Activated CD4-positive, alpha-beta T cell treated with anti-CD3 and anti-CD28 coated beads, Interleukin-2, amount 50 U/mL, for 1 hour (primary cell): ENCODE data around the gene CASKIN2.

Experiments used
- DNase-seq: peaks from one replicate; pipeline ENCODE4 v3.0.0-alpha.2; 2020

CASKIN2 gene, protein sequence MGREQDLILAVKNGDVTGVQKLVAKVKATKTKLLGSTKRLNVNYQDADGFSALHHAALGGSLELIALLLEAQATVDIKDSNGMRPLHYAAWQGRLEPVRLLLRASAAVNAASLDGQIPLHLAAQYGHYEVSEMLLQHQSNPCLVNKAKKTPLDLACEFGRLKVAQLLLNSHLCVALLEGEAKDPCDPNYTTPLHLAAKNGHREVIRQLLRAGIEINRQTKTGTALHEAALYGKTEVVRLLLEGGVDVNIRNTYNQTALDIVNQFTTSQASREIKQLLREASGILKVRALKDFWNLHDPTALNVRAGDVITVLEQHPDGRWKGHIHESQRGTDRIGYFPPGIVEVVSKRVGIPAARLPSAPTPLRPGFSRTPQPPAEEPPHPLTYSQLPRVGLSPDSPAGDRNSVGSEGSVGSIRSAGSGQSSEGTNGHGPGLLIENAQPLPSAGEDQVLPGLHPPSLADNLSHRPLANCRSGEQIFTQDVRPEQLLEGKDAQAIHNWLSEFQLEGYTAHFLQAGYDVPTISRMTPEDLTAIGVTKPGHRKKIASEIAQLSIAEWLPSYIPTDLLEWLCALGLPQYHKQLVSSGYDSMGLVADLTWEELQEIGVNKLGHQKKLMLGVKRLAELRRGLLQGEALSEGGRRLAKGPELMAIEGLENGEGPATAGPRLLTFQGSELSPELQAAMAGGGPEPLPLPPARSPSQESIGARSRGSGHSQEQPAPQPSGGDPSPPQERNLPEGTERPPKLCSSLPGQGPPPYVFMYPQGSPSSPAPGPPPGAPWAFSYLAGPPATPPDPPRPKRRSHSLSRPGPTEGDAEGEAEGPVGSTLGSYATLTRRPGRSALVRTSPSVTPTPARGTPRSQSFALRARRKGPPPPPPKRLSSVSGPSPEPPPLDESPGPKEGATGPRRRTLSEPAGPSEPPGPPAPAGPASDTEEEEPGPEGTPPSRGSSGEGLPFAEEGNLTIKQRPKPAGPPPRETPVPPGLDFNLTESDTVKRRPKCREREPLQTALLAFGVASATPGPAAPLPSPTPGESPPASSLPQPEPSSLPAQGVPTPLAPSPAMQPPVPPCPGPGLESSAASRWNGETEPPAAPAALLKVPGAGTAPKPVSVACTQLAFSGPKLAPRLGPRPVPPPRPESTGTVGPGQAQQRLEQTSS (N-terminal part only)

DNA sequence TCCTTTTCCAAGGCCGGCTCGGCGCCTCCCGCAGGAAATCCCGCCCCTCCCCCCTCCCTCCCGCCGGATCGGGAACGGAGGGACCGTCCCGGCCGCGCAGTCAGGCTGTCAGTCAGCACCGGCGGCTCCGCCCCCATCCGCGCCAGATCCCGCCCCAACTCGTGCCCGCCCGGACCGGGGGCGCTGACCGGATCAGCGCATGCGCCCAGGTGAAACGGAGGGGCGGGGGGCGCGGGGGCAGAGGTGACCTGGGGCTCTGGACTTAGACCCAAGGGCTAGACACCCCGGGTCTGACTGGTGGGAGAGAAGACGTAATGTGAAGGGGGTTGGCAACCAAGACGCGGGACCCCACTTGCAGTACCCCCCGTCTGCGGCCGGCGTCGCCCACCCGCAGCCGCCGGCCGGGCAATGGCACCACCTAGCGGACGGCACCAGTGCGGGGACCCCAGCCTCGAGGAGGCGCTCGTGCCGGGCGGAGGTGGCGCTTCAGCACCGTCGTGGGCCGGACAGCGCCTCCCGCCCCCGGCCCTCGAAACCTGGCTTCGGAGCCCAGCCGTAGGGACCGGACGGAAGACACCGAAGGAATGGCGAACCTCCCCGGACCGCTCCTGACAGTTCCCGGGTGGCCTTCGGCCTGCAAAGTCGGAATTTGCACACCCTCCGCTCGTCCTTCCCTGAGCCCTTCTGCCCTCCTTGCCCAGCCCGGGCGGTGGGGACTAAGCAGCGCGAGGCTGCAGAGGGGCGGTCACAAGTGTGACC lies at the start of gene CASKIN2:
Gene CASKIN2, minus strand, starts transcription at position 42 of the 759 bp plus-strand sequence. CDS start 1,733 bp downstream, outside the sequence.
- peak; percentile 68 for DNase-seq

DNA sequence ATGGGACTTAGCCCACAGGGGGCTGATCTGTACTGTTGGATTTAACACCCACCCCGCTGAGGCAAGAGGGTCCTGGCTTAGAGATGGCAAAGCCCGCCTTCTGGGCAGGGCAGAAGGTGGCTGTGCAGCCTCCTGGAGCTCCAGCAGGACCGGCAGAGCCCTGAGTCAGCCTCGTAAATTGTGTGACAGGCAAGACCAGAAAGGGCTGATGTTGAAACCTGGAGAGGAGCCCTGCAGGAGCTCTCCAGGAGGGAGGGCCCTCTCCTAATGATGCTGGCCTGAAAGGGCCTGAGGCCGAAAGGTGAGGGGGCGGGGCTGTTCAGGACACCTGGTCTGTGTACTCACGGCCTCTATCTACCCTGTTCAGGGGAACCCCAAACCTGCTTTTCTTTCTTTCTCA lies 49.7 kb upstream of the CASKIN2 start:
- DNase-seq, result no peak

- DNase-seq, result no peak
These were observed 48.9 kb upstream of the CASKIN2 start for GRCh38 chr17:75564195-75564594.

GRCh38 chr17:75563063-75563758 lies 47.9 kb upstream of the CASKIN2 start:
- DNase-seq, result no peak

DNA sequence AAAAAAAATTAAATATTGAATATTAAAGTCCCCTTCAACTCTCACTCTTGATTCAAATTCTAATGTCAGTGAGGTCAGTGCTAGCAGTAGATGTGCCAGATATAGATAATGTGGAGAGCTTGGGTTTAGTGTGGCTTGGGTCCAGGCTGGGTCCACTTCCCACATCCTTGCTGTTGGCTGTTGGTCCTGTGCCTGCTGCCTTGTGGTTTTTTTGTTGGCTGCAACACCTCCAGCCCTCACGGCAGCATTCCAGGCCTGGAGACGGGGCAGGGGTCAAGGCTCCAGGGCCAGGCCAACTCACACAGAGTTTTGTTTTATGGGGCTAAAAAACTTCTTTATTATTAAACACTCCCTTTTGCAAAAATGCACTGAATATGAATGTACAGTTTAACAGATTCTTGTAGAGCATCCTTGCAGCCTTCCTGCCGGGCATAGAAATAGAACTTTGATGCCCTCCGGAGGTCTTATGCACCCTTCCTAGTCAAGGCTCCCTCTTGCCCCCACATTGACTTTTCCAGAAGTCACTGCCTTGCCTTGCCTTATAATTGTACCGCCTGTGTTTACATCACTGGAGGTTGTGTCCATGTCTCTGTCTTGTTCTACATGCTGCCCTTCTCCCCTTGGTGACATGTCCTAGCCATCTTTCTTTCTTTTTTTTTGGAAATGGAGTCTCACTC lies 46.7 kb upstream of the CASKIN2 start:
- no peak for DNase-seq

DNA sequence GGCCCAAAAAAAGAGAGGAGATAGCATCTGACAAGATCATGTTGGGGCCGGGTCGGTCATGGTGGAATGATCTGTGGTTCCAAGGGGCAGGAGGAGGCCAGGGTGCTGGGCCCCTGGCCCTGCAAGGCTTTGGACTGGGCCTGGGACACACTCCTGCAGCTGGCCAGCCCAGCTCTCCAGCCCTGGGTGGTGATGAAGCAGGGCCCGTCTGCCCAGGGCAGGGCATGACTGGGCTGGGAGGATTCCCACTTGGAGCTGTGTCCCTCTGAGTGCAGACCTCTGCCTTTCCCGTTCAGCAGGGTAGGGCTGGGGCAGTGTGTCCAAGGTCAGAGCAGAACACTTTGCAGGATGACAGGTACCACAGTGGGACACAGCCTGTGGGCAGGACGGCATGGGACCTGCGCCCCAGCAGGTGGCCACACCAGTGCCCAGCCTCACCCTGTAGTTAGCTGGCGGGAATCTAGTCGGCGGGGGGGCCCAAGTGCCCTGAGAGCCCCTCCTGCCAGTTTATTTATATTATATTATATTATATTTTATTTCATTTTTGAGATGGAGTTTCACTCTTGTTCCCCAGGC lies 44.7 kb upstream of the CASKIN2 start:
- DNase-seq, result no peak

DNA sequence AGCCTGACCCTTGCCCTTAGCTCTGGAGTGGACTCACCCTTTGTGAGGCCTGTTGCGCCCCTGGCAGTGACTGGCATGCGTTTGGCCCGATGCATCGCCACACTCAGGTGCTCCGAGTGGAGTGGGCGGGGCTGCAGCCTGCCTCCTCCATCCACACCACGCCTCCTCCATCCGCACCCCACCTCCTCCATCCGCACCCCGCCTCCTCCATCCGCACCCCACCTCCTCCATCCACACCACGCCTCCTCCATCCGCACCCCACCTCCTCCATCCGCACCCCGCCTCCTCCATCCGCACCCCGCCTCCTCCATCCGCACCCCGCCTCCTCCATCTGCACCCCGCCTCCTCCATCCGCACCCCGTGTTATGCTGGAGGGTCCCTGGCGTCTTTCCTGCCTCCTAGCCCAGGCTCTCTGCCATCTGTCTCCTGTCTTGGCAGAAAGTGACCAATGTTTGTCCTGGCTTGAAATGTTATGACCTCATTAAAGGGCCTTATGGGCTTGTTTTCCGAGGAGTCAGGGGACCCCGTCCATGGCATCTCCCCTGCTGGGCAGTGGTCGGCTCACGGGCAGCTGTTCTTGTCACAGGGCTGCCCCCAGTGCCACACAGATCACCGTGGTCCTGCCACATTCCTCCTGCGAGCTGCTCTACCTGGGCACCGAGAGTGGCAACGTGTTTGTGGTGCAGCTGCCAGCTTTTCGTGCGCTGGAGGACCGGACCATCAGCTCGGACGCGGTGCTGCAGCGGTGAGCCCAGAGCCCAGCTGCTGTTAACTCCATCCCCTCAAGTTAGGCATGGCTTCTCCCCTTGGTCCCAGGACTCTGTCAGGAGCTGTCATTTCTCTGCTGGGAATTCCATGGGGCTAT lies 43.6 kb upstream of the CASKIN2 start:
- DNase-seq, result no peak

- no peak for DNase-seq
These were observed 42.7 kb upstream of the CASKIN2 start for GRCh38 chr17:75557852-75558665.

DNA sequence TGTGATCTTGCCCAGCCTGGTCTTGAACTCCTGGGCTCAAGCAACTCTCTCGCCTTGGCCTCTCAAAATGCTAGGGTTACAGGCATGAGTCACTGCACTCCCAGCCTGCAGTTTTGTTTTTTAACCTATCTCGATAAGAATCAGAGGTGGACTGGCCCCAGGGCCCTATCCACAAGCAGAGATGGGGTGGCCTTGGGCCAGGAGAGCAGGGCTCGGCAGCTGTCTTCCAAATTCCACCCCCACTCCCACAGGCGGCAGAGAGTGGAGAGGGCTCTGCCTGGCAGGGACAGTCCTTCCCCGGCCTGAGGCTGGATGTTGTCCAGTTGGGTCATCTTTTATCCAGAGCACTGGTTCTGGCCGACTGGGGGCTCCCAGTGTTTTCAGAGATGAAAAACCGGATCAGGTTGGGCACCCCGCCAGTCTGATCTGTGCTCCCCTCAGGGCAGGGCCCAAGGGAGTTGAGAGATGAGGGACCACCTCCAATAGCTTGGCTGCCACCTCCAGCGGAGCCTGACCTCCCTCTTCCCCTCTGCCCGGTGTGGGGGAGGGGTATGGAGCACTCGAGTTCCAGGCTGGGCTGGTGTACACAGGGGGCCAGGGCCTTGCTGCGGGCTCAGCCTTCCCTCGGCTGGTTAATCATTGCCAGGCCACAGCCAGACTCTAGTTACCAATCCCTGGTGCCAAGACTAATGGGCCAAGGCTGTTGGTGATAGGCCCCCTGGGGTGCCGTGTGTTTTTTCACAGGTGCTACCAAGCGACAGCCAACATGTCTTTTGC lies 41.9 kb upstream of the CASKIN2 start:
- no peak for DNase-seq

DNA sequence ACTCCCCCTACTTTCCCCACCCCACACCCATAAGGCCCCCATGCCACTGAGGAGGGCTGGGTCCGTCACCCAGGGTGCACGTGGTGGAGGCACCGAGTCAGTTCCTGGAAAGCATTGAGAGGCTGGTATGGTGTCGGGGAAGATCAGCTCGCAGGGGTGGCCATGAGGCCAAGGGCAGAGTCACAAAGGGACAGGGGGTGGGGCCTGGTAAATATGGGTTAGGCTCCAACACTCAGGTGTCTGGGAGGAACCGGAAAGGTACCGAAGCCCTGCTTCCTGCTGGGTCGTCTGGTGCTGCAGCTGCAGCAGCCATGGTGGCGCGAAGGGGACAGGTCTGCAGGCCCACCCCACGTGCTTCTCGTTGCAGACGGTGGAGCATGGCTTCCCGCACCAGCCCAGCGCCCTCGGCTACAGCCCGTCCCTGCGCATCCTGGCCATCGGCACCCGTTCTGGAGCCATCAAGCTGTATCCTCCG lies 40.4 kb upstream of the CASKIN2 start:
- DNase-seq, result no peak

GRCh38 chr17:75553295-75554110 lies 38.2 kb upstream of the CASKIN2 start:
- DNase-seq, result no peak

DNA sequence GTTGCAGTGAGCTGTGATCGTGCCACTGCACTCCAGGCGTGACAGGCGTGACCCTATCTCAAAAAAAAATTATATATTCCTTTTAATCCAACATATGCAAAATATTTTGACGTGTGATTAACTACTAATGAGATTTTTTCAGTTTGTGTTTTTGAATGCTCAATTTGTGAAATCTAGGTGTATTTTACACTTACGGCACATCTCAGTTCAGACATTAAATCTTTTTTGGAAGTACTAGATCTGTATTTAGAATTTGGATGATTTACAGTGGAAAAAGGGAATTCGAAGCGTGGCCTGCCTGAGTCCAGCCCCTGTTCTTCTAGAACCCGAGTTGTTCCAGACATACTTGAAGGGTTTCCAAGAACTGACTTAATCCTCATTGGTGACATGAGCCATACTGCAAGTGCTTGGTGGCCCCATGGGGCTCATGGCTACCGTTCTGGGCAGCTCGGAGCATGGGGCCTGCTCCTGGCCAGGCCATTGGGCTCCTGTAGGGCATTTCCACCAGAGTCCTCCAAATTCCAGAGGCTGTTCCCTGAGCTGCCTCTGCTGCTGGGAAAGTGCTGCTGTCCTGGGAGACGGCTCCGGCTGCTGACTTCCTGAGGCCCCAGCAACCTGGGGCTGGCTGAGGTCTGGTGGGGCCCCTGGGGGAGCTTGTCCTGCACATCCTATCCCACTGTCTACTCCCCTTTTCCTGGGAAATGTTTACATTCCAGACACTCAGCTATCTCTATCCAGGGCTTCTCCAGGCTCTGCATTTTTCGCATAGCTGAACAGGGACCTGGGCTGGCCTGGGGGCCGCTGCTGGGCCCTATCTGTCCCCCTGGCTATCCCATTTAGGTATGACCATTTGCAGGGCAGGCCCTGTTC lies 37.3 kb upstream of the CASKIN2 start:
- no peak for DNase-seq

GRCh38 chr17:75551266-75551665 lies 35.9 kb upstream of the CASKIN2 start:
- DNase-seq, result no peak

DNA sequence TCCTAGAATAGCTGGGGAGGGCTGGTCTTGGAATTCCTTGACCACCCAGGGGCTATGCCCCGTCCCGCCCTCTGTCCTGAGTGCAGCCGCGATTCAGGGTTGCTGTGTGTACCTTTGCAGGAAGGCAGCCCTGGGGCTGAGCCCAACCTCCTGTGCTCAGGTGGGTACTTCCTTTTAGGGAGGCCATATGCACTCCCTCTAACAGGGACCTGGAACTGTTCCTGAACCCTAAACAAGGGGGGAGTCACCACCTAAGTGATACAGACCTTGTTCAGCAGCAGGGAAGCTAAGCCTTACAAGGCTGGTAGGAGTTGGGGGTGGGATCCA lies 34.8 kb upstream of the CASKIN2 start:
- DNase-seq, result no peak

DNA sequence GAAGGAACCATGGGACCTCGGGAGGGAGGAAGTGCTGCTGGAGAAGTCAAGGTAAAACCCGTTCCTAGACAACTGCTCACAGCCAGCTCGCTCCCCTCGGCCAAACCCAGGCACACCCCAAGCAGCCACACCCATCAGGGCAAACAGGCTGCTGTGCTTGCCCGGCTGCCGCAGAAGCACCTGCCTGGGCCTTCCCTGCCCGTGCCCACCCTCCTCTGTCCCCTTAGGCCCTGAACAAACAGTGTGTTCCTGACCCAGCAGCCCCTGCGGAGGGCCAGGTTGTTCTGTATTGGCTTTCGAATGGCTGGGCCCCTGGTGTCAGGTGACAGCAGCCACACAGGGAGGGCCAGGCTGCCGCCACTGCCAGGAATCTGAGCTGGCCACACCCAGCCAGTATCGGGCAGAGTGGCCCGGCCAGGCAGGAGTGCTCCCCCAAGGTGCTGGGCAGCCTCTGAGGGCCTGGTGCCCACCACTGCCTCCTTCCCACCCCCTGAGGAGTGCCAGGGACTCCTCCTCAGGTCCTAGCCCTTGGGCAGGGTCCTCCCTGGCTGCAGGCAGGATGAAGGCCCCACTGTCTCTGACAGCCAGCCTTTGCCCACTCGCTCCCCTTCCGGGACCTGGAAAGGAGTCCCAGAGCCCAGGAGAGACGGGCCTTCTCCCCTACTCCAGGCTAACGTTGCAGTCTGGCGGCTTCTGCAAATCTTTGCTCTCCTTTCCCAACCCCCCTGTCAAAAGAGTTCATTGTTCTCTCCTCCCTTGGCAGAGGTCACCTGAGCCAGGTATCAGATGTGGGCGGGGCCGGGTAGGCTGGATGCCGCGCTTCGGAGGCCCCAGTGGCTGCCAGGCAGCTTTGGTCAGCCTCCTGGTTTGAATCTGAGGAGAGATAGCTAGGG lies 34.2 kb upstream of the CASKIN2 start:
- no peak for DNase-seq
